ENCODE measurements around the gene TBPL1.
"Not testable (repeated sequence)": the region's sequence is repeated elsewhere in the genome, so short reads cannot be mapped to it uniquely, and the experiment has no call there.

TBPL1 gene

DNA sequence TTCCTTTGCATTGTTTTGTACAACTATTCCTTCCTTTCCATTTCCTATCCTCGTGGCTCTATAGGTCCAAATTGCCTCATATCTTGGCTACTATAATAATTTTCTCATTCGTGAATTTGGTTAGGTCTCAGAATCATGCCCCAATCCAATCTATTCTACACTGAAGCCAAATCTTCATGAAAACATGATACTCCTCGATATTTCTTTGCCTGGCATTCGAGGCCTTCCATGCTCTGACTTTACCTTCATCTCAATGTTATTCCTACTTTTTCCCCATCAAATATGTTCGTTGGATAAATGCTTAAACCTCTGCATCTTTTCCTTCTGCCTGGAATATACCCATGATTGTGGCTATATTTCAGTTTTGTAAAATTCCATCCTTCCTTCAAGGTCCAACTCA is 33.7 kb upstream of the TBPL1 start:
- ChIA-PET CTCF (interaction anchor here (1.0 kb wide), 1 partner anchor 178 kb away, joined by 6 read pairs; no protein-coding TSS in a partner anchor), POLR2A (ENCODE audit: low non-redundant PET) (no interaction called here)
- TF ChIP-seq, protein P1, sequence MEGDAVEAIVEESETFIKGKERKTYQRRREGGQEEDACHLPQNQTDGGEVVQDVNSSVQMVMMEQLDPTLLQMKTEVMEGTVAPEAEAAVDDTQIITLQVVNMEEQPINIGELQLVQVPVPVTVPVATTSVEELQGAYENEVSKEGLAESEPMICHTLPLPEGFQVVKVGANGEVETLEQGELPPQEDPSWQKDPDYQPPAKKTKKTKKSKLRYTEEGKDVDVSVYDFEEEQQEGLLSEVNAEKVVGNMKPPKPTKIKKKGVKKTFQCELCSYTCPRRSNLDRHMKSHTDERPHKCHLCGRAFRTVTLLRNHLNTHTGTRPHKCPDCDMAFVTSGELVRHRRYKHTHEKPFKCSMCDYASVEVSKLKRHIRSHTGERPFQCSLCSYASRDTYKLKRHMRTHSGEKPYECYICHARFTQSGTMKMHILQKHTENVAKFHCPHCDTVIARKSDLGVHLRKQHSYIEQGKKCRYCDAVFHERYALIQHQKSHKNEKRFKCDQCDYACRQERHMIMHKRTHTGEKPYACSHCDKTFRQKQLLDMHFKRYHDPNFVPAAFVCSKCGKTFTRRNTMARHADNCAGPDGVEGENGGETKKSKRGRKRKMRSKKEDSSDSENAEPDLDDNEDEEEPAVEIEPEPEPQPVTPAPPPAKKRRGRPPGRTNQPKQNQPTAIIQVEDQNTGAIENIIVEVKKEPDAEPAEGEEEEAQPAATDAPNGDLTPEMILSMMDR (conservative IDR thresholded peaks at IDR 0.05; ENCODE audit: low read depth), result no peak
- no peak overlapping the region for H3K27ac ChIP-seq
- no peak for DNase-seq (ENCODE audit: low spot score)

DNA sequence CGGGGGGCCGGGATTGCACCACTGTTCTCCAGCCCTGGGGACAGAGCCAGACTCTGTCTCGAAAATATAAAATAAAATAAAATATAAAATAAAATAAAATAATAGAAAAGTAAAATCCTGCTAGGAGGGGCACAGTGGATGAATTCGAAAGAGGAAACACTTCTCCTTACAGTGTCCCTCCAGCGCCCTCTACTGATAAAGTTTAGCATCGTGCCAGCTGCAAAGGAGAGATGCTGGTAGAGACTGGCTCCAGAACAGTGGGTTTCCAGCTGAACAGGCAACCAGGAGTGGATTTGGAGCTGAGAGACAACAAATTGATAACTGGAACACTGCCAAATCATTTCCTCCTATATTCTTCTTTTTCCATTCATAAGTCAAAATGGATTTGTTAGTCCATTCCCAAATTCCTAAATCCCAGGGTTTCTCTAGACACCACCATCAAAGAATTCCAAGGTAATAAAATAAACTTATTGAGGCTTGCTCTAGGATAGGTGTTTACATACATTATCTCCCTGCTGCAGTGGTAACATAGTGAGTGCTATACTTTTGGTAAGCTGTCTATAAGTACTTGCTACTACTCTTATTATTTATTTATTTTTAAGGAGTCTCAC is 31.7 kb upstream of the TBPL1 start:
- POLR2A ChIA-PET (ENCODE audit: low non-redundant PET), result no interaction called here
- peak; percentile 61 for DNase-seq (ENCODE audit: low spot score)
- CTCF ChIA-PET, result interaction anchor here (0.5 to 5.8 kb wide), 14 partner anchors 22 to 1167 kb away, joined by 3 to 98 read pairs (median 4); no protein-coding TSS in a partner anchor
- TF ChIP-seq, protein P1 (conservative IDR thresholded peaks at IDR 0.05; ENCODE audit: low read depth), result peak; percentile 79
- no peak overlapping the region for H3K27ac ChIP-seq

DNA sequence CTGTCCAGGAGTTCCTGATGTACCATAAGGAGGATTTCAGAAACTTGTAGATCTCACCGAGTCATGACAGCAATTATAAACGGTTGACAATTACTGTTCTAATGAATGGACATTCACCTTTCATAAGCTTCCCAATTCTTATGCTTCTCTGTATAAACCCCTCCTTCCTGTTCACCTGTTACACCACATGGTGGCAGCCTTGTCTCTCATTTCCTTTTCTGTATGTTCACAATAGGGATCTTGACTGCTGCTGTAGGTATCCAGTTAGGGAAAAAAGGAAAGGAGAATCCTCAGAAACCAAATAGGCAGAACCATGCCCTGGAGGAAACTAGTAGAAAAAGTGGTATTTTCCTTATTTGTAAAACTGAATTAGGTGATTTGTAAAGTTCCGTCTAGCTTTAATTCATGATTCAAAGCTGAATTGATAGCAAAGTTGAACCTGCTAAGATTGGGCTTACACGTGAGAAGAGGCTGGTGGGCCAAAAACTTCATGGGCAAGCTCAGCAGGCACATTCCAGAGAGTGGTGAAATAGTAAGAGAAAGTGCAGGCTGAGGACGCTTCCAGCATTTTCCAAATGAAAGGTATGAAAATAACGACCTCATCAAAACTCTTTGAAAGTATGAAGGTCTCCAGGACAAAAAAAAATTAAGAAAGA is 29.0 kb upstream of the TBPL1 start:
- ChIA-PET CTCF (interaction anchor here (0.5 to 5.8 kb wide), 26 partner anchors 14 to 1072 kb away, joined by 3 to 98 read pairs (median 4); no protein-coding TSS in a partner anchor), POLR2A (ENCODE audit: low non-redundant PET) (no interaction called here)
- no peak overlapping the region for H3K27ac ChIP-seq
- TF ChIP-seq, protein P1 (conservative IDR thresholded peaks at IDR 0.05; ENCODE audit: low read depth), result peak; percentile 83
- peak; percentile 70 for DNase-seq (ENCODE audit: low spot score)

DNA sequence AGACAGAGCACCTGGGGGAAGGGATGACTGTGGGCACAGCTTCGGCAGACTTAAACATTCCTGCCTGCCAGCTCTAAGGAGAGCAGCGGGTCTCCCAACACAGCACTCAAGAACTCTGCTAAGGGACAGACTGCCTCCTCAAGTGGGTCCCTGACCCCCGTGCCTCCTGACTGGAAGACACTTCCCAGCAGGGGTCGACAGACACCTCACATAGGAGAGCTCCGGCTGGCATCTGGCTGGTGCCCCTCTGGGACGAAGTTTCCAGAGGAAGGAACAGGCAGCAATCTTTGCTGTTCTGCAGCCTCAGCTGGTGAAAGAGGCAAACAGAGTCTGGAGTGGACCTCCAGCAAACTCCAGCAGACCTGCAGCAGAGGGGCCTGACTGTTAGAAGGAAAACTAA is 21.8 kb upstream of the TBPL1 start:
- DNase-seq (ENCODE audit: low spot score); H3K27ac ChIP-seq; POLR2A ChIA-PET (ENCODE audit: low non-redundant PET): not testable (repeated sequence)
- CTCF ChIA-PET, result interaction anchor here (1.0 kb wide), 1 partner anchor 166 kb away, joined by 6 read pairs; no protein-coding TSS in a partner anchor

DNA sequence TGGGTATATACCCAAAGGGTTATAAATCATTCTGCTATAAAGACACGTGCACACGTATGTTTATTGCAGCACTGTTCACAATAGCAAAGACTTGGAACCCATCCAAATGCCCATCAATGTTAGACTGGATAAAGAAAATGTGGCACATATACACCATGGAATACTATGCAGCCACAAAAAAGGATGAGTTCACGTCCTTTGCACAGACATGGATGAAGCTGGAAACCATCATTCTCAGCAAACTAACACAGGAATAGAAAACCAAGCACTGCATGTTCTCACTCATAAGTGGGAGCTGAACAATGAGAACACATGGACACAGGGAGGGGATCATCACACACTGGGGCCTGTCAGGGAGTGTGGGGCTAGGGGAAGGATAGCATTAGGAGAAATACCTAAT is 16.7 kb upstream of the TBPL1 start:
- CTCF ChIA-PET; DNase-seq (ENCODE audit: low spot score); H3K27ac ChIP-seq; POLR2A ChIA-PET (ENCODE audit: low non-redundant PET): not testable (repeated sequence)

DNA sequence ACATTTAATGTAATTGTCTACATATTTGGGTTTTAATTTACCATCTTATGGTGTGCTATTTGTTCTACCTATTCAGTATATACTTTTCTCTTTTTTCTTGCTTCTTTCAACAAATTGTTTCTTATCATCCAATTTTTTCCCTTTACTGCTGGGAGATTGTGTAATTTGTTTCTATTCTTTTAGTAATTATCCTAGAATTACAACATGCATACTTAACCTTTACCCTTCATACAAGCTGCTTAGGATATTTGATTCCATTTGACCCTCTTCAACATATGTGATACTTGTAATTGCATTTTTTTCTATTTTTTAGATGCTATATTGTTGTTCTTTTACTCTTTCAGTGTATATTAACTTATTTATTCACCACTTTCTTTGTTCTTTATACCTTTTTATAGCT is 15.1 kb upstream of the TBPL1 start:
- TF ChIP-seq, protein P1 (conservative IDR thresholded peaks at IDR 0.05; ENCODE audit: low read depth), result no peak
- no peak overlapping the region for H3K27ac ChIP-seq
- CTCF ChIA-PET, result interaction anchor here (1.2 kb wide), 1 partner anchor 14 kb away, joined by 5 read pairs; no protein-coding TSS in a partner anchor
- POLR2A ChIA-PET (ENCODE audit: low non-redundant PET), result no interaction called here
- no peak for DNase-seq (ENCODE audit: low spot score)

DNA sequence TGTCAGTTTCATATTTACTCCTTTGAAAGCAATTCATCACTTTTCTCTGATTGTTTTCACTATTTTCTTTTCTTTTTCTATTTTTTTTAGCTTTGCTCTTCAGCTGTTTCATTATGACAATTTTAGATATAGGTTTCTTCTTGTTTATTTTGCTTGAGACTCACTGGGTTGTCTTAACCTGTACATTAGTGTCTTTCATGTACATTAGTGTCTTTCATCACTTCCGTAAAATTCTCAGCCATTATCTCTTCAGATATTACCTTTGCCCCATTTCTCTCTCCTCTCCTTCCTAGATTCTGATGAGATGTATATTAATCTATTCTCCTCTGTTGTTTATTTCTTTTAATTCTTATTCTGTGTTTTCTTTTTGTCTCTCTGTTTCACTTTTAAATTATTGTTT is 14.5 kb upstream of the TBPL1 start:
- ChIA-PET POLR2A (ENCODE audit: low non-redundant PET) (no interaction called here), CTCF (interaction anchor here (1.2 kb wide), 1 partner anchor 14 kb away, joined by 5 read pairs; no protein-coding TSS in a partner anchor)
- no peak overlapping the region for H3K27ac ChIP-seq
- no peak for DNase-seq (ENCODE audit: low spot score)
- TF ChIP-seq, protein P1 (conservative IDR thresholded peaks at IDR 0.05; ENCODE audit: low read depth), result no peak

All from RWPE1 (cell line).